Activated CD8-positive, alpha-beta T cell treated with anti-CD3 and anti-CD28 coated beads for 36 hours (primary cell): ENCODE data around the gene PRM2. TPM values are rescaled to one million over a fixed set of nuclear protein-coding genes. Genes with fewer than 3 reads are reported as not detected.
"Not testable (repeated sequence)": the region's sequence is repeated elsewhere in the genome, so short reads cannot be mapped to it uniquely, and the experiment has no call there.

Source experiments
- ATAC-seq: fragments of 200-7000 bp; cut with Tn5 transposase; one replicate; pipeline ENCODE4 v1.10.0; 2021; ENCODE audit warnings: mild to moderate bottlenecking, moderate library complexity
- CTCF ChIA-PET: fragments of 350-600 bp; sonication (Branson Sonifier 250); formaldehyde crosslinking; loops from one replicate; lab custom pipeline; 2021; ENCODE audit warnings: antibody characterized with exemption; lab: Charles Lee
- POLR2A ChIA-PET: fragments of 350-600 bp; sonication (Branson Sonifier 250); formaldehyde crosslinking; loops from one replicate; lab custom pipeline; 2021; ENCODE audit warnings: antibody characterized with exemption; lab: Charles Lee
- DNase-seq: peaks from one replicate; pipeline ENCODE4 v3.0.0-alpha.2; 2020
- H3K27ac Mint-ChIP-seq: one replicate; pipeline ENCODE4 v1.8.0; 2021; ENCODE audit warnings: mild to moderate bottlenecking, mixed read lengths
- H3K27me3 Mint-ChIP-seq: one replicate; pipeline ENCODE4 v1.8.0; 2021; ENCODE audit warnings: mixed read lengths
- H3K36me3 Mint-ChIP-seq: one replicate; pipeline ENCODE4 v1.8.0; 2021; ENCODE audit warnings: low read depth, mixed read lengths
- H3K4me1 Mint-ChIP-seq: one replicate; pipeline ENCODE4 v1.8.0; 2021; ENCODE audit warnings: low read depth, mixed read lengths
- H3K4me3 Mint-ChIP-seq: one replicate; pipeline ENCODE4 v1.8.0; 2021; ENCODE audit warnings: mild to moderate bottlenecking, moderate library complexity, mixed read lengths
- H3K9me3 Mint-ChIP-seq: one replicate; pipeline ENCODE4 v1.8.0; 2021; ENCODE audit warnings: mixed read lengths
- intact Hi-C: fragments of 100-400 bp; cut with micrococcal nuclease; formaldehyde crosslinking; loops from one replicate; pipeline ENCODE4 v1.10.0; 2022
- total RNA-seq, 2 experiments: library from RNA; stranded (reverse); gene quantifications; one replicate each; pipeline ENCODE4 v1.2.3, GENCODE V29; 2021
- TF ChIP-seq, protein P1 (sequence below): fragments of 200-600 bp; IDR thresholded peaks from one replicate; pipeline ENCODE4 v1.8.0; 2022; ENCODE audit warnings: antibody characterized with exemption, mild to moderate bottlenecking

The PRM2 gene
- total RNA-seq, 2 experiments from 2014 or later = not detected

DNA sequence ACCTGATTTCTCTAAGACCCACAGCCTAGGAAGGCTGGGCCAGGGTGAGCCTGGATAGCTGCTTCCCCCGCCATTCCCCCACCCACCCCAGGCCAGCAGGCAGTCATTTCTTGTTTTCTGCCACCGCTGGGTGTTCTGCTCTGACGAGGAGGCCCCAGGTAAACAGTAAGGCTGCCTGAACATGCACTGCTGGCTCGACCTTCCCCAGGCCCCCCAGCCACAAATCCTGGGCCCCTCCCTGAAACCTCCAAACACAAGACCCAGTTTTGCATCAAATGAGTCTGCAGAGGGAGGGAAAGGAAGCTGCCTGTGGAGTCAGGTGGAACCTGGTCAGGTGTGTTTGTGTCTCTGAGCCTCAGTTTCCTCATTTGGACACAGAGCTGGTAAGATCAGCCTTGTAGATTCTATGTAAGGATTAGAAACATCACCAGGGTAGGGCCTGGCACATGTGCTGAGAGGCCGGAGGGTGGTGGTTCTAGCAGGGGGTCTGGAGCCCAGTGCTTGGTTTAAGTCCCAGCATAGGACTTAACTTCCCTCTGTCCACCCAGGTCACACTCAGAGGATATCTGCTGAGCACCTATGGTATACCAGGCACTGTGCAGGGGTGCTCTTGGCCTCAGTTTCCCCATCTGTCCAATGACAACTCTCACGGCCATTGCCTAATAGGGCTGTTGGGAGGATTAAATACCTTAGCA lies 23.7 kb upstream of the PRM2 start:
- Mint-ChIP-seq H3K9me3 (no peaks in the 10 kb centered on the region), H3K36me3 (no peaks in the 10 kb centered on the region), H3K4me1 (peaks cover 29% of the 10 kb centered on the region), H3K4me3 (no peak overlapping the region), H3K27me3 (no peaks in the 10 kb centered on the region), H3K27ac (no peak overlapping the region)
- TF ChIP-seq, protein P1, sequence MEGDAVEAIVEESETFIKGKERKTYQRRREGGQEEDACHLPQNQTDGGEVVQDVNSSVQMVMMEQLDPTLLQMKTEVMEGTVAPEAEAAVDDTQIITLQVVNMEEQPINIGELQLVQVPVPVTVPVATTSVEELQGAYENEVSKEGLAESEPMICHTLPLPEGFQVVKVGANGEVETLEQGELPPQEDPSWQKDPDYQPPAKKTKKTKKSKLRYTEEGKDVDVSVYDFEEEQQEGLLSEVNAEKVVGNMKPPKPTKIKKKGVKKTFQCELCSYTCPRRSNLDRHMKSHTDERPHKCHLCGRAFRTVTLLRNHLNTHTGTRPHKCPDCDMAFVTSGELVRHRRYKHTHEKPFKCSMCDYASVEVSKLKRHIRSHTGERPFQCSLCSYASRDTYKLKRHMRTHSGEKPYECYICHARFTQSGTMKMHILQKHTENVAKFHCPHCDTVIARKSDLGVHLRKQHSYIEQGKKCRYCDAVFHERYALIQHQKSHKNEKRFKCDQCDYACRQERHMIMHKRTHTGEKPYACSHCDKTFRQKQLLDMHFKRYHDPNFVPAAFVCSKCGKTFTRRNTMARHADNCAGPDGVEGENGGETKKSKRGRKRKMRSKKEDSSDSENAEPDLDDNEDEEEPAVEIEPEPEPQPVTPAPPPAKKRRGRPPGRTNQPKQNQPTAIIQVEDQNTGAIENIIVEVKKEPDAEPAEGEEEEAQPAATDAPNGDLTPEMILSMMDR = no peak
- no peak for DNase-seq
- CTCF ChIA-PET = interaction anchor here (1.0 to 1.6 kb wide), 2 partner anchors 25 to 336 kb away, joined by 3 to 4 read pairs; no protein-coding TSS in a partner anchor
- intact Hi-C loops = no loop called here
- no peak for ATAC-seq
- POLR2A ChIA-PET = interaction anchor here (0.6 to 3.0 kb wide), 3 partner anchors 13 to 418 kb away, joined by 3 to 17 read pairs (median 3); no protein-coding TSS in a partner anchor

DNA sequence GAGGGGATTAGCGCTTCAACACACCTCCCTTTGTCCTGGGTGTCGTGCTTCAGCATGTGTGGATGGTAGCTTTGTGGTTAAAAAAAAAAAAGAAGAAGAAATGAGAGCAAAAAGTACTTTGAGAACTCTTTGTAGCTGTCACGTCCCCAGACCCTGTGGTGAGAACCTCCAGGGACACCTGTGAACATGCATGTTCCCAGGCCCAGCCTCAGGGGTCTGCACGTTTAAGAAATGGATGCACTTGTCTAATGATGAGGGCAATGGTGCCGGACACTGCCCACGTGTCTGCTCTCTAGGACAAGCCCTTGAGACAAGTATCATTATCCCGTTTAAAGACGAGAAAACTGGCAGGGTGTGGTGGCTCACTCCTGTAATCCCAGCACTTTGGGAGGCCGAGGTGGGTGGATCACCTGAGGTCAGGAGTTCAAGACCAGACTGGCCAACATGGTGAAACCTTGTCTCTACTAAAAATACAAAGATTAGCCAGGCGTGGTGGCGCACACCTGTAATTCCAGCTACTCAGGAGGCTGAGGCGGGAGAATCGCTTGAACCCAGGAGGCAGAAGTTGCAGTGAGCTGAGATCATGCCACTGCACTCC lies 22.8 kb upstream of the PRM2 start:
- ATAC-seq, H3K9me3 Mint-ChIP-seq, intact Hi-C loops, H3K36me3 Mint-ChIP-seq, H3K4me3 Mint-ChIP-seq, DNase-seq, H3K27me3 Mint-ChIP-seq: not testable (repeated sequence)
- Mint-ChIP-seq H3K4me1 (peaks cover 33% of the 10 kb centered on the region), H3K27ac (peak overlapping the region; percentile 79)
- ChIA-PET POLR2A (interaction anchor here (0.8 to 3.1 kb wide), 4 partner anchors 8 to 55 kb away, joined by 3 to 26 read pairs (median 10); partner anchors contain the start of gene SOCS1), CTCF (interaction anchor here (1.0 to 2.8 kb wide), 6 partner anchors 13 to 335 kb away, joined by 3 to 14 read pairs (median 4); partner anchors contain the start of gene SOCS1)

DNA sequence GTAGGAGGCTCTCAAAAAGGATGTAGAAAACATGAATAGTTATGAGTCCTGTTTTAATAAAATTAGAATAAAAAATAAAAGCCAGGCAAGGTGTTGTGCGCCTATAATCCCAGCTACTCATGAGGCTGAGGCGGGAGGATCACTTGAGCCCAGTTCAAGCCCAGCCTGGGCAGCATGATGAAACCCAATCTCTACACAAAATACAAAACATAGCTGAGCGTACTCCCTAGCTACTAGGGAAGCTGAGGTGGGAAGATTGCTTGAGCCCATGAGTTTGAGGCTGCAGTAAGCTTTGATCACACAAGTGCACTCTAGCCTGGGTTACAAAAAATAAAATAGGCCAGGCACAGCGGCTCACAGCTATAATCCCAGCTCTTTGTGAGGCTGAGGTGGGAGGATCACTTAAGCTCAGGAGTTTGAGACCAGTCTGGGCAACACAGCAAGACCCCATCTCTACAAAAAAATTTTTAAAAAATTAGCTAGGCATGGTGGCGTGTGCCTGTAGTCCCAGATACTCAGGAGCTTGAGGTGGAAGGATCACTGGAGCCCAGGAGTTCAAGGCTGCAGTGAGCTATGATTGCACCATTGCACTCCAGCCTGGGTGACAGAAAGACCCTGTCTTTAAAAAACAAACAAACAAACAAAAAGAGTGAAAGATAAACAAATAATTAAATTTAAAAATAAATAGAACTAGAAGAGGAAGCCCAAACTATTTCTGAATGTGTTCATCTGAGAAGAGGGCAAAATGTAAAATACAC lies 22.0 kb upstream of the PRM2 start:
- ChIA-PET CTCF (interaction anchor here (0.6 to 2.8 kb wide), 12 partner anchors 13 to 334 kb away, joined by 3 to 14 read pairs (median 4); partner anchors contain the start of gene SOCS1), POLR2A (interaction anchor here (0.8 to 3.1 kb wide), 9 partner anchors 9 to 199 kb away, joined by 3 to 26 read pairs (median 7); partner anchors contain the start of gene SOCS1)
- Mint-ChIP-seq H3K4me3 (no peak overlapping the region), H3K9me3 (no peaks in the 10 kb centered on the region), H3K36me3 (no peaks in the 10 kb centered on the region), H3K27ac (peak overlapping the region; percentile 79), H3K4me1 (peaks cover 38% of the 10 kb centered on the region), H3K27me3 (peaks cover 2% of the 10 kb centered on the region)
- DNase-seq = no peak
- intact Hi-C loops = no loop called here
- TF ChIP-seq, protein P1 = no peak
- ATAC-seq = no peak

DNA sequence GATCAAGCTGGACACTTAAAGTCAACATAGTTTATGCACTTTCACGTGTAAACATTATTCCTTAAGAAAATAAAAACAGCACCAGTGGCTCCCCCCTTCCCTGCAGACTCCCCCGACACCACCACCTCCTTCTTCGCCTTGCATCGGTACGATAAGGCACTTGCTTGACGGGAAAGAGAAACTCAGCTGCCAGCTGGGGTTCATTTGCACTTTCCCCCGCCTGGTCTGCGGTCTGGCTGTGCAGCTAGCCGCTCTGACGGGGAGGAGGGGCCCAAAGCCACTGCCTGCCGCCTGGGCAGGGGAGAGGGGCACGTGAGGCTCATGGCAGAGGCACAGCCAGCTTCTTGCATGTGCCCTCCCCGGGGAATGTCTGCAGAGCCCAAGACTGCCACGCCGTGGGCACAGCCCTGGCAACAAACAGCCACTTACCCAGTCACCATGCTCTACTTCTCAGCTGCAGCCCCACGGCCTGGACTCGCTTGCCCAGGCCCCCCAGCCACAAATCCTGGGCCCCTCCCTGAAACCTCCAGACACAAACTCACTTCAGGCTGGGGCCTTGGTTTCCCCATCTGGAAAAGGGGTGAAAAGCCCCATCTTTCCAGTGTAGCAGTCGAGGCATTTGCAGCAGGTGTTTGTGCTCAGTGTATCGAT lies 21.3 kb upstream of the PRM2 start:
- ChIA-PET POLR2A (interaction anchor here (1.0 to 3.1 kb wide), 10 partner anchors 12 to 198 kb away, joined by 3 to 26 read pairs (median 6); partner anchors contain the start of gene SOCS1), CTCF (interaction anchor here (0.6 to 2.8 kb wide), 14 partner anchors 12 to 333 kb away, joined by 3 to 14 read pairs (median 3); partner anchors contain the start of gene SOCS1)
- Mint-ChIP-seq H3K27ac (peak overlapping the region; percentile 69), H3K4me1 (peaks cover 44% of the 10 kb centered on the region), H3K36me3 (no peaks in the 10 kb centered on the region), H3K9me3 (no peaks in the 10 kb centered on the region), H3K27me3 (peaks cover 7% of the 10 kb centered on the region), H3K4me3 (peak overlapping the region; percentile 24)
- peak; percentile 85 for DNase-seq
- TF ChIP-seq, protein P1 = no peak
- intact Hi-C loops = no loop called here
- peak; percentile 83 for ATAC-seq
